ENCODE measurements around the gene RIIAD1. TPM values are rescaled to one million over a fixed set of nuclear protein-coding genes. Genes with fewer than 3 reads are reported as not detected.

Gene RIIAD1
- polyA plus RNA-seq, 3 donors: not detected

GRCh38 chr1:151718666-151719065 is 2.7 kb upstream of the RIIAD1 start:
- peaks cover 18 to 22% of the 10 kb centered on the region in 2 donors for H3K4me1 ChIP-seq (ENCODE audit: control insufficient read depth in 1 of 2, insufficient read depth in 2 of 2, low read length in 2 of 2)
- Mint-ChIP-seq H3K36me3 (peaks cover 4 to 6% of the 10 kb centered on the region in 2 donors), H3K27ac (no peak overlapping the region), H3K9me3 (peaks cover 0 to 14% (median 4%) of the 10 kb centered on the region in 7 donors), H3K4me3 (peak overlapping the region in 1 of 2 donors; percentile 9), H3K4me1 (peaks cover 30% of the 10 kb centered on the region), H3K27me3 (ENCODE audit: low read depth in 3 of 3) (peaks cover 75 to 91% (median 91%) of the 10 kb centered on the region in 3 donors)
- no CpG with 5 or more reads among the region's 4 CpGs for WGBS (ENCODE audit: insufficient coverage)
- H3K27ac ChIP-seq (ENCODE audit: low read depth in 1 of 2, low read length in 2 of 2): no peak overlapping the region
- no peaks in the 10 kb centered on the region for H3K9me3 ChIP-seq (replicated peaks in 1 of 2; ENCODE audit: control insufficient read depth in 1 of 2, insufficient read depth in 1 of 2, low read length in 2 of 2)
- no peak overlapping the region for H3K4me2 ChIP-seq (replicated peaks; ENCODE audit: extremely low read depth, low read length, poor library complexity, severe bottlenecking)
- DNase-seq: no peak
- H4K20me1 ChIP-seq (ENCODE audit: insufficient read depth, low read length): no peaks in the 10 kb centered on the region
- H3K4me3 ChIP-seq (replicated peaks in 1 of 3; ENCODE audit: low read depth in 2 of 3, low read length in 3 of 3): no peak overlapping the region
- no peak overlapping the region for H3K9ac ChIP-seq (ENCODE audit: insufficient read depth, low read length, poor library complexity, severe bottlenecking)
- intact Hi-C loops (cut with micrococcal nuclease): no loop called here
- H3K79me2 ChIP-seq (ENCODE audit: insufficient read depth, low read length): no peaks in the 10 kb centered on the region
- H3K27me3 ChIP-seq (ENCODE audit: control insufficient read depth in 2 of 2, insufficient read depth in 2 of 2, low read length in 2 of 2): peaks cover 51 to 82% of the 10 kb centered on the region in 2 donors
- no peaks in the 10 kb centered on the region for H3K36me3 ChIP-seq (replicated peaks in 1 of 2; ENCODE audit: control insufficient read depth in 1 of 2, insufficient read depth in 2 of 2, low read length in 2 of 2)
- H2AFZ ChIP-seq (ENCODE audit: insufficient read depth, low read depth, low read length, poor library complexity, severe bottlenecking): no peak overlapping the region
- no peak for TF ChIP-seq CTCF (IDR thresholded peaks at IDR 0.05)

- peak overlapping the region; percentile 75 for H2AFZ ChIP-seq (ENCODE audit: insufficient read depth, low read depth, low read length, poor library complexity, severe bottlenecking)
- H3K9ac ChIP-seq (ENCODE audit: insufficient read depth, low read length, poor library complexity, severe bottlenecking): no peak overlapping the region
- no peaks in the 10 kb centered on the region for H3K9me3 ChIP-seq (replicated peaks in 1 of 2; ENCODE audit: control insufficient read depth in 1 of 2, insufficient read depth in 1 of 2, low read length in 2 of 2)
- no peak for TF ChIP-seq CTCF (IDR thresholded peaks at IDR 0.05)
- Mint-ChIP-seq H3K27ac (no peak overlapping the region), H3K9me3 (peaks cover 0 to 14% (median 4%) of the 10 kb centered on the region in 7 donors), H3K36me3 (peaks cover 4 to 6% of the 10 kb centered on the region in 2 donors), H3K4me3 (peak overlapping the region; percentile 84 to 94), H3K27me3 (ENCODE audit: low read depth in 3 of 3) (peaks cover 77 to 92% (median 90%) of the 10 kb centered on the region in 3 donors), H3K4me1 (peaks cover 30% of the 10 kb centered on the region)
- H3K27me3 ChIP-seq (ENCODE audit: control insufficient read depth in 2 of 2, insufficient read depth in 2 of 2, low read length in 2 of 2): peaks cover 57 to 83% of the 10 kb centered on the region in 2 donors
- no peaks in the 10 kb centered on the region for H3K79me2 ChIP-seq (ENCODE audit: insufficient read depth, low read length)
- H3K4me3 ChIP-seq (replicated peaks in 1 of 3; ENCODE audit: low read depth in 2 of 3, low read length in 3 of 3): peak overlapping the region in 2 of 3 experiments; percentile 80 to 81
- no peak overlapping the region for H3K27ac ChIP-seq (ENCODE audit: low read depth in 1 of 2, low read length in 2 of 2)
- no peaks in the 10 kb centered on the region for H3K36me3 ChIP-seq (replicated peaks in 1 of 2; ENCODE audit: control insufficient read depth in 1 of 2, insufficient read depth in 2 of 2, low read length in 2 of 2)
- intact Hi-C loops (cut with micrococcal nuclease): no loop called here
- no peaks in the 10 kb centered on the region for H4K20me1 ChIP-seq (ENCODE audit: insufficient read depth, low read length)
- 0% methylated on average over 1 of the region's 1 CpG for WGBS (ENCODE audit: insufficient coverage)
- peaks cover 18 to 22% of the 10 kb centered on the region in 2 donors for H3K4me1 ChIP-seq (ENCODE audit: control insufficient read depth in 1 of 2, insufficient read depth in 2 of 2, low read length in 2 of 2)
- no peak for DNase-seq
- peak overlapping the region; percentile 96 for H3K4me2 ChIP-seq (replicated peaks; ENCODE audit: extremely low read depth, low read length, poor library complexity, severe bottlenecking)
These were observed 1.2 kb upstream of the RIIAD1 start for GRCh38 chr1:151720125-151720524.

Measured in CD14-positive monocyte (primary cell).